Type B pancreatic cell (in vitro differentiated cells): ENCODE measurements around the gene CENPH. TPM values are rescaled to one million over a fixed set of nuclear protein-coding genes. Genes with fewer than 3 reads are reported as not detected.

Experiments
- DNase-seq: peaks from one replicate; pipeline ENCODE4 v3.0.0; 2021; ENCODE audit warnings: mixed read lengths; ENCODE audit not compliant: unreplicated experiment; ENCODE audit errors: extremely low spot score
- H3K27ac Mint-ChIP-seq: 2 replicates; pipeline ENCODE4 v1.8.0; 2021; ENCODE audit warnings: mild to moderate bottlenecking, mixed read lengths
- H3K27me3 Mint-ChIP-seq: 2 replicates; pipeline ENCODE4 v1.8.0; 2021; ENCODE audit warnings: mixed read lengths
- H3K36me3 Mint-ChIP-seq: 2 replicates; pipeline ENCODE4 v1.8.0; 2021; ENCODE audit warnings: mixed read lengths
- H3K4me1 Mint-ChIP-seq: one replicate; pipeline ENCODE4 v1.8.0; 2021; ENCODE audit warnings: mixed read lengths; ENCODE audit not compliant: unreplicated experiment
- H3K4me3 Mint-ChIP-seq: 2 replicates; pipeline ENCODE4 v1.8.0; 2021; ENCODE audit warnings: mild to moderate bottlenecking, mixed read lengths
- H3K9me3 Mint-ChIP-seq: 2 replicates; pipeline ENCODE4 v1.8.0; 2021; ENCODE audit warnings: mixed read lengths
- CTCF ChIP-seq: fragments of 200-600 bp; sonication (generic); conservative IDR thresholded peaks from 2 replicates; pipeline ENCODE4 v1.5.0; 2021; ENCODE audit warnings: antibody characterized with exemption, mild to moderate bottlenecking
- total RNA-seq: library from RNA; stranded (reverse); gene quantifications from 2 replicates; pipeline ENCODE4 v1.2.1, GENCODE V29; 2021; ENCODE audit warnings: low replicate concordance

Gene CENPH
- total RNA-seq, 1 donor from 2014 or later: 27.0 TPM

- no peaks in the 10 kb centered on the region for H3K27me3 Mint-ChIP-seq
- no peak overlapping the region for H3K27ac Mint-ChIP-seq
- no peaks in the 10 kb centered on the region for H3K9me3 Mint-ChIP-seq
- no peaks in the 10 kb centered on the region for H3K36me3 Mint-ChIP-seq
- no peak for TF ChIP-seq CTCF
- H3K4me1 Mint-ChIP-seq: peaks cover 12% of the 10 kb centered on the region
- DNase-seq: no peak
- H3K4me3 Mint-ChIP-seq: peak overlapping the region; percentile 53
Measured at GRCh38 chr5:69187342-69187741, 2.0 kb upstream of the CENPH start.

GRCh38 chr5:69188811-69189161 lies 597 bp upstream of the CENPH start:
- TF ChIP-seq CTCF: no peak
- Mint-ChIP-seq H3K9me3 (no peaks in the 10 kb centered on the region), H3K27me3 (no peaks in the 10 kb centered on the region), H3K27ac (peak overlapping the region; percentile 97), H3K4me1 (peaks cover 12% of the 10 kb centered on the region), H3K4me3 (peak overlapping the region; percentile 97), H3K36me3 (no peaks in the 10 kb centered on the region)
- no peak for DNase-seq

- H3K36me3 Mint-ChIP-seq: no peaks in the 10 kb centered on the region
- no peak overlapping the region for H3K27ac Mint-ChIP-seq
- DNase-seq: no peak
Measured at GRCh38 chr5:69202497-69202896, 13.1 kb downstream of the CENPH start.

GRCh38 chr5:69206528-69207190 lies 17.3 kb downstream of the CENPH start:
- Mint-ChIP-seq H3K4me3 (no peak overlapping the region), H3K9me3 (no peaks in the 10 kb centered on the region), H3K4me1 (no peaks in the 10 kb centered on the region), H3K27me3 (no peaks in the 10 kb centered on the region), H3K36me3 (no peaks in the 10 kb centered on the region), H3K27ac (no peak overlapping the region)
- peak; percentile 7 for DNase-seq
- TF ChIP-seq CTCF: no peak

More at GRCh38 chr5:69202497-69202896, 13.1 kb downstream of the CENPH start:
- TF ChIP-seq CTCF: no peak
- H3K4me3 Mint-ChIP-seq: no peak overlapping the region
- no peaks in the 10 kb centered on the region for H3K27me3 Mint-ChIP-seq
- H3K9me3 Mint-ChIP-seq: no peaks in the 10 kb centered on the region
- H3K4me1 Mint-ChIP-seq: no peaks in the 10 kb centered on the region

GRCh38 chr5:69209602-69210001 lies 20.2 kb downstream of the CENPH start:
- Mint-ChIP-seq H3K27me3 (no peaks in the 10 kb centered on the region), H3K4me3 (no peak overlapping the region), H3K9me3 (no peaks in the 10 kb centered on the region), H3K27ac (no peak overlapping the region), H3K36me3 (no peaks in the 10 kb centered on the region), H3K4me1 (no peaks in the 10 kb centered on the region)
- no peak for TF ChIP-seq CTCF
- no peak for DNase-seq
